ENCODE results near the gene PCDH15.

DNA sequence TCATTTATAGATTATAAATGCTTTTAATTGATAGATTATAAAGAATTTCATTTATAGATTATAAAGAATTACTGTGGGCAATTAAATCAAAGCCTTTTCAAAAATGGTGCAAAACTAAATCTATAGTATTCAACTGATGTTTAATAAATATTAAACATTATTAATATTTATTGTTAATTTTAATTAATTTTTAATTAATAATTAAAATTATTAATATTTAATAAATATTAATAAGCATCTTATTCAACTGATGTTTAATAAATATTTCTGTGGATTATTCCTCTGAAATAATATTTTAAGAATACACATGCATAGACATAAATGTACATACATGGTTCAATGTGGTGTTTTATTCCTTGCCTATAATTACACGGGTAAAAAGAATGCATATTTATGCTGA lies 346.8 kb downstream of the PCDH15 start:
- no peak for TF ChIP-seq EP300 (IDR thresholded peaks at IDR 0.05)
- TF ChIP-seq, protein P1, sequence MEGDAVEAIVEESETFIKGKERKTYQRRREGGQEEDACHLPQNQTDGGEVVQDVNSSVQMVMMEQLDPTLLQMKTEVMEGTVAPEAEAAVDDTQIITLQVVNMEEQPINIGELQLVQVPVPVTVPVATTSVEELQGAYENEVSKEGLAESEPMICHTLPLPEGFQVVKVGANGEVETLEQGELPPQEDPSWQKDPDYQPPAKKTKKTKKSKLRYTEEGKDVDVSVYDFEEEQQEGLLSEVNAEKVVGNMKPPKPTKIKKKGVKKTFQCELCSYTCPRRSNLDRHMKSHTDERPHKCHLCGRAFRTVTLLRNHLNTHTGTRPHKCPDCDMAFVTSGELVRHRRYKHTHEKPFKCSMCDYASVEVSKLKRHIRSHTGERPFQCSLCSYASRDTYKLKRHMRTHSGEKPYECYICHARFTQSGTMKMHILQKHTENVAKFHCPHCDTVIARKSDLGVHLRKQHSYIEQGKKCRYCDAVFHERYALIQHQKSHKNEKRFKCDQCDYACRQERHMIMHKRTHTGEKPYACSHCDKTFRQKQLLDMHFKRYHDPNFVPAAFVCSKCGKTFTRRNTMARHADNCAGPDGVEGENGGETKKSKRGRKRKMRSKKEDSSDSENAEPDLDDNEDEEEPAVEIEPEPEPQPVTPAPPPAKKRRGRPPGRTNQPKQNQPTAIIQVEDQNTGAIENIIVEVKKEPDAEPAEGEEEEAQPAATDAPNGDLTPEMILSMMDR (IDR thresholded peaks at IDR 0.05), result no peak
